Fibroblast of mammary gland (primary cell): ENCODE results near the gene SLIT1.
A peak's percentile ranks its signal among the peaks of the same experiment; 100 is the strongest.

ENCODE experiments used
- DNase-seq: peaks from one replicate; pipeline ENCODE4 v3.0.0-alpha.2; 2010; ENCODE audit warnings: low read depth
- H3K4me3 ChIP-seq: 2 replicates; pipeline ENCODE4 v1.5.1; 2011; ENCODE audit warnings: low read depth, mild to moderate bottlenecking, low read length, moderate library complexity; ENCODE audit not compliant: control insufficient read depth
- TF ChIP-seq, protein P1 (sequence below): conservative IDR thresholded peaks from 2 replicates; pipeline ENCODE4 v1.5.1; 2011; ENCODE audit warnings: low read depth, low read length, inconsistent platforms; ENCODE audit not compliant: control insufficient read depth, insufficient read depth

The SLIT1 gene

DNA sequence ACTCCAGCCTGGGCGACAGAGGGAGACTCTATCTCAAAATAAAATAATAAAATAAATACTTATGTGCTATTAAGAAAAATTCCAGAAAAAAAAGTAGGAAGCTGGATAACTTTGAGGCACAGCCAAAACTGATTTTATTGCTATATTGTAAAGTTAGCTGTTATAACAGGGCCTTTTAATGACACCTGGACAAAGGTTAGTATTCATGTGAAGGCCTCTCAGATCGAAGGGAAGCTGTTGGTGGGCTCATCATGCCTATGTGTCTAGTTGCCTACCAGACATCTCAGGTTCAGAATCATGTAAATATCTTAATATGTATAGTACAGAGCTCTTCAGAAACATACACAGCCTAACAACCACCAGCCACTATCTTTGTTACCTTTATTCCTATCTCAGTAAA is 210.6 kb downstream of the SLIT1 start:
- no peak overlapping the region for H3K4me3 ChIP-seq
- TF ChIP-seq, protein P1, sequence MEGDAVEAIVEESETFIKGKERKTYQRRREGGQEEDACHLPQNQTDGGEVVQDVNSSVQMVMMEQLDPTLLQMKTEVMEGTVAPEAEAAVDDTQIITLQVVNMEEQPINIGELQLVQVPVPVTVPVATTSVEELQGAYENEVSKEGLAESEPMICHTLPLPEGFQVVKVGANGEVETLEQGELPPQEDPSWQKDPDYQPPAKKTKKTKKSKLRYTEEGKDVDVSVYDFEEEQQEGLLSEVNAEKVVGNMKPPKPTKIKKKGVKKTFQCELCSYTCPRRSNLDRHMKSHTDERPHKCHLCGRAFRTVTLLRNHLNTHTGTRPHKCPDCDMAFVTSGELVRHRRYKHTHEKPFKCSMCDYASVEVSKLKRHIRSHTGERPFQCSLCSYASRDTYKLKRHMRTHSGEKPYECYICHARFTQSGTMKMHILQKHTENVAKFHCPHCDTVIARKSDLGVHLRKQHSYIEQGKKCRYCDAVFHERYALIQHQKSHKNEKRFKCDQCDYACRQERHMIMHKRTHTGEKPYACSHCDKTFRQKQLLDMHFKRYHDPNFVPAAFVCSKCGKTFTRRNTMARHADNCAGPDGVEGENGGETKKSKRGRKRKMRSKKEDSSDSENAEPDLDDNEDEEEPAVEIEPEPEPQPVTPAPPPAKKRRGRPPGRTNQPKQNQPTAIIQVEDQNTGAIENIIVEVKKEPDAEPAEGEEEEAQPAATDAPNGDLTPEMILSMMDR: no peak
- no peak for DNase-seq

GRCh38 chr10:96973809-96974747 is 211.7 kb downstream of the SLIT1 start:
- DNase-seq: peak; percentile 69
- H3K4me3 ChIP-seq: no peak overlapping the region
- TF ChIP-seq, protein P1: no peak

GRCh38 chr10:96972264-96972663 is 213.5 kb downstream of the SLIT1 start:
- no peak for DNase-seq
- TF ChIP-seq, protein P1: no peak
- no peak overlapping the region for H3K4me3 ChIP-seq

DNA sequence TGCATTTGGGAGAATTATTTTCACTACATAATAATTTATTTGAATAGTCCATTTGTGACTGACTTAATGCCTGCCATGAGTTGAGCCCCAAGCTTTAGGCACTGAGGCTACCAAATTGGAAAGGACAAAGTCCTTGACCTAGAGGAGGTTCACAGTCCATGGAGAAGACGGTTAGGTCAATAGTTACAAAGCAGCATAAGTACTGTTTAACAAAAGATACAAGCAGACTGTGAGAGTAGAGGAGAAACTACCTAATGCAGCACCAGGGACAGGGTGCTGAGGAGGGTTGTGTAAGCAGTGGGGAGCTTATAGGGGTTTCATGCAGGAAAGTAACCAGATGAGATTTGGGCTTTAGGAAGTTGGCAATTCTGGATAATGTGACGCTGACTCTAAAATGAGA is 214.4 kb downstream of the SLIT1 start:
- TF ChIP-seq, protein P1: no peak
- no peak overlapping the region for H3K4me3 ChIP-seq
- no peak for DNase-seq

- DNase-seq: no peak
- TF ChIP-seq, protein P1: no peak
- H3K4me3 ChIP-seq: no peak overlapping the region
Observed at GRCh38 chr10:96968682-96969423, 216.9 kb downstream of the SLIT1 start.

DNA sequence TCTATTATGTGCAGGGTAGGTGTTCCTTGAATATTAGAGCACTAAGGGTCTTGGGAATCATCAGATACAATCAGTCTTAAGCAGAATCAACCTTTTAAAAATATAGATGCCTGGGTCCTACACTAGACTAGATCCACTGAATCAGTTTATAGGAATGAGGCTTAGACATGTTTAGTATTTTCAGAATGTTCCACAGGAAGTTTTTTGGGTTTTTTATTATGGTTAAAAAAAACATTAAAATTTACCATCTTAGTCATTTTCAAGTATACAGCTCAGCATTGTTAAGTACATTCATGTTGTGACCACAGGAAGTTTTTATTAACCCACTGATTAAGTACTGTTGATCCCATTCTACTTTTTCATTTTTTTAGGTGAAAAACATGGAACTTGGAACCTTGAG is 217.9 kb downstream of the SLIT1 start:
- H3K4me3 ChIP-seq: no peak overlapping the region
- DNase-seq: peak; percentile 4
- TF ChIP-seq, protein P1: no peak
